ENCODE results near the gene NISCH. TPM values are rescaled to one million over a fixed set of nuclear protein-coding genes. Genes with fewer than 3 reads are reported as not detected.
A peak's percentile ranks its signal among the peaks of the same experiment; 100 is the strongest.

The NISCH gene
- total RNA-seq, 1 experiment from 2014 or later = 60.4 TPM

DNA sequence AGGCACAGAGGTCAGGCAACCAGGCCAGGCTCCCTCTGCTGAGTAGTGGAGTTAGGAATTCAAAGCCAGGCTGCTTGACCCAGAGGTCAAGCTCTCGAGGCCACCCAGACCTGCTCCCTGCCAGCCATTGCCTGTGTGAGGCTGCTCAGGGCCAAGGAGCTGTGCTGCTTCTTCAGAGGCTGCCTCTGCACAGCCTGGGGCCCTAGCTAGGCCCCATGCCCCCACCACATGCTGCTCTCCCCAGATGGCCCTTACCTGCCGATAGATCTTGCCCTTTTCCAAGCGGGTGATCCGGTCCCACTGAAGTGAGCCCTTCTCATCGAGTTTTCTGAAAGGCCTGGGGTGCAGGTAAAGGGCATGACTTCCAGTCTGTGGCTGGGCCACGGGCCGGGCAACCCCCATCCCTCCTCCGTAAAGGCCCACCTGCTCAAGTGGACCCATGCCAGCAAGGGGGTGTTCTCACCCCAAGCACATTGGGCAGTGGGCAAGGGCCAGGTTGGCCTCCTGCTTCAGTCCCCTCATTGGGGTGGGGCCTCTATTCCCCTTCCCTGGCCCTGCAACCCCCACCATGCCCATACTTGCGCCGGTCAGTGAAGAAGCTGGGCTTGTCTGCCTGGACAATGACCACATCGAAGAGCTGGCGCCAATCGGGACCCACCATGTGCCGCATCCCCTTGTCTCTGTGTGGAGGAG, 71.8 kb downstream of the NISCH start:
- H3K79me2 ChIP-seq (ENCODE audit: low read length) = peaks cover 27% of the 10 kb centered on the region
- no peaks in the 10 kb centered on the region for H3F3A ChIP-seq (ENCODE audit: low read length, unreplicated experiment)
- no peak overlapping the region for H3K9ac ChIP-seq (ENCODE audit: low read length)
- no peak for DNase-seq
- H2AFZ ChIP-seq (ENCODE audit: low read length) = no peak overlapping the region
- BruUV-seq (replicated peaks) = no TSS peak
- H3K9me3 ChIP-seq (ENCODE audit: low read length) = no peaks in the 10 kb centered on the region
- peaks cover 12% of the 10 kb centered on the region for H3K4me1 ChIP-seq (ENCODE audit: insufficient read depth, low read length)
- no peak overlapping the region for H3K4me3 ChIP-seq (ENCODE audit: low read length)
- peaks cover 18% of the 10 kb centered on the region for H3K36me3 ChIP-seq (ENCODE audit: low read depth, low read length)
- H4K20me1 ChIP-seq (ENCODE audit: low read length) = peaks cover 7% of the 10 kb centered on the region; the same call in 1 of the 2 replicates
- ATAC-seq = no peak
- H3K4me2 ChIP-seq (ENCODE audit: low read length) = no peak overlapping the region
- ChIA-PET POLR2A (ENCODE audit: unreplicated experiment) (no interaction called here), CTCF (no interaction called here)
- H3K9me2 ChIP-seq (replicated peaks; ENCODE audit: low read length) = no peaks in the 10 kb centered on the region
- no peak overlapping the region for H3K27ac ChIP-seq (ENCODE audit: low read length)
- intact Hi-C loops (cut with micrococcal nuclease) = no loop called here
- no peaks in the 10 kb centered on the region for H3K27me3 ChIP-seq (ENCODE audit: low read length)
- TF ChIP-seq EZH2phosphoT487 (IDR thresholded peaks at IDR 0.05; ENCODE audit: borderline replicate concordance, low read length) (no peak), EZH2 (IDR thresholded peaks at IDR 0.05; ENCODE audit: low read length, unreplicated experiment) (no peak), CTCF (conservative IDR thresholded peaks at IDR 0.05; ENCODE audit: low read depth, low read length) (no peak)

DNA sequence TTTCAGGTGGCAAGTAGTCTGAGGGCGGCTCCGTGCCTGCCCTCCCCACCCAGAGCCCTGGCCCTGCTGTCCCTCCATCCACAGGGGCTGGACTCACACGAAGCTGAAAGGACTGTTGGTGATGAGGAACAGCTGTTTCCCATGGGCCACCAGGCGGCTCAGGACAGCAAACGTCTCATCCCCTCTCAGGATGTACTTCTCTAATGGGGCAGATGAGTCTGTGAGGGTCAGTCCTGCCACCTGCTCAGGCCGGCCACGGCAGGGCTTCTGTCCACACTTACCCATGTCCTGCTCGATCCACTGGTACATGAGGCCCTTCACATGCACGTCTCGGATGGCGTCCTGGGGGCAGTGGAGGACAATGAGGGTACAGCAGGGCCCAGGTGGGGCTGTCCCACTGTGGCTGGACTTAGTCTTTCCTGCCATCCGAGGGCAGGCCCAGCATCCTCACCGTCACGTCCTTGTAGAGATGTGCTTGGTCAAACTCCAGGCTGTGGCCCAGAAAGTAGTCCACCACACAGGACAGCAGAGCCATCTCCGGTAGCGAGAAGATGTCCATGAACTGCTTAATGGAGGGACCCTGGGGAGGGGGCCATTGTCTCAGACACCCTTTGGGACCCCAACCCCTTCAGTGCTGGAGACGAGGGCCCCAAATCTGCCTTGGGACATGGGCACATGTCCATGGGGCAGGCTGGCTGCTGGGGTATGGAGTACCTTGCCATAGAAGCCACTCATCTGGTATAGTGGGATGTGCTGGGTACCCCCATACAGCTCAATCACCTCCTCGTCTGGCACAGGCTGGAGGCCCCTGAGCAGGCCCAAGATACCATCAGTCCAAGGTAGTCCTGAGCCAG, 72.6 kb downstream of the NISCH start:
- peaks cover 18% of the 10 kb centered on the region for H3K4me1 ChIP-seq (ENCODE audit: insufficient read depth, low read length)
- no peaks in the 10 kb centered on the region for H3K9me2 ChIP-seq (replicated peaks; ENCODE audit: low read length)
- no peak for TF ChIP-seq EZH2 (IDR thresholded peaks at IDR 0.05; ENCODE audit: low read length, unreplicated experiment)
- TF ChIP-seq EZH2phosphoT487 (IDR thresholded peaks at IDR 0.05; ENCODE audit: borderline replicate concordance, low read length) = no peak
- no peak for TF ChIP-seq CTCF (conservative IDR thresholded peaks at IDR 0.05; ENCODE audit: low read depth, low read length)
- no peak overlapping the region for H3K4me2 ChIP-seq (ENCODE audit: low read length)
- no peak overlapping the region for H3K27ac ChIP-seq (ENCODE audit: low read length)
- peaks cover 35% of the 10 kb centered on the region for H3K79me2 ChIP-seq (ENCODE audit: low read length)
- H3K9me3 ChIP-seq (ENCODE audit: low read length) = no peaks in the 10 kb centered on the region
- no peak overlapping the region for H2AFZ ChIP-seq (ENCODE audit: low read length)
- H3K36me3 ChIP-seq (ENCODE audit: low read depth, low read length) = peaks cover 18% of the 10 kb centered on the region
- TSS peak; percentile 22 for BruUV-seq (replicated peaks)
- H3F3A ChIP-seq (ENCODE audit: low read length, unreplicated experiment) = no peaks in the 10 kb centered on the region
- H4K20me1 ChIP-seq (ENCODE audit: low read length) = peaks cover 8% of the 10 kb centered on the region; the same call in 1 of the 2 replicates
- DNase-seq = no peak
- intact Hi-C loops (cut with micrococcal nuclease) = no loop called here
- no peak overlapping the region for H3K4me3 ChIP-seq (ENCODE audit: low read length)
- ChIA-PET CTCF (no interaction called here), POLR2A (ENCODE audit: unreplicated experiment) (no interaction called here)
- H3K27me3 ChIP-seq (ENCODE audit: low read length) = no peaks in the 10 kb centered on the region
- no peak for ATAC-seq
- H3K9ac ChIP-seq (ENCODE audit: low read length) = no peak overlapping the region

All from PC-3 (cell line).